IMR-90 (cell line): Measurements from ENCODE around the gene PAX8. TPM values are rescaled to one million over a fixed set of nuclear protein-coding genes. Genes with fewer than 3 reads are reported as not detected.
A peak's percentile ranks its signal among the peaks of the same experiment; 100 is the strongest.

ENCODE experiments used
- ATAC-seq: fragments of 200-7000 bp; cut with Tn5 transposase; 2 replicates; pipeline ENCODE4 v1.9.1; 2020; ENCODE audit warnings: low read depth, mild to moderate bottlenecking, moderate library complexity
- BruUV-seq: library from RNA; stranded (reverse); fragments of 400-500 nt; replicated peaks from 2 replicates; lab custom pipeline; 2021; lab: Mats Ljungman, UMichigan
- CTCF ChIA-PET: fragments of 300-600 bp; formaldehyde crosslinking; extraction: SDS; loops from one replicate; lab custom pipeline; 2021; ENCODE audit warnings: antibody characterized with exemption; lab: Yijun Ruan, JAX
- POLR2A ChIA-PET: fragments of 300-600 bp; sonication (Branson Sonifier 250); formaldehyde crosslinking; loops from one replicate; lab custom pipeline; 2022; ENCODE audit warnings: antibody characterized with exemption; ENCODE audit not compliant: unreplicated experiment; lab: Charles Lee
- DNase-seq: peaks from one replicate; pipeline ENCODE4 v3.0.0; 2013
- H2AFZ ChIP-seq: replicated peaks from 2 replicates; pipeline ENCODE3; 2013; ENCODE audit warnings: low read length, mild to moderate bottlenecking; ENCODE audit not compliant: poor library complexity
- H2AK5ac ChIP-seq: 2 replicates; pipeline ENCODE4 v1.6.1; 2013; ENCODE audit warnings: low read depth, low read length, inconsistent platforms
- H2AK9ac ChIP-seq: replicated peaks from 2 replicates; pipeline ENCODE3; 2013; ENCODE audit warnings: mild to moderate bottlenecking, low read depth, low read length, moderate library complexity; ENCODE audit not compliant: poor library complexity
- H2BK120ac ChIP-seq: 2 replicates; pipeline ENCODE4 v1.6.1; 2013; ENCODE audit warnings: low read depth, low read length, inconsistent platforms
- H2BK15ac ChIP-seq: 3 replicates; pipeline ENCODE4 v1.6.1; 2013; ENCODE audit warnings: low read depth, low read length, inconsistent platforms
- H2BK20ac ChIP-seq: 2 replicates; pipeline ENCODE4 v1.6.1; 2013; ENCODE audit warnings: low read depth, mild to moderate bottlenecking, inconsistent platforms, low read length, moderate library complexity
- H2BK5ac ChIP-seq: 2 replicates; pipeline ENCODE4 v1.6.1; 2013; ENCODE audit warnings: mild to moderate bottlenecking, low read depth, low read length, inconsistent platforms; ENCODE audit not compliant: poor library complexity, severe bottlenecking
- H3K14ac ChIP-seq: replicated peaks from 2 replicates; pipeline ENCODE4 v1.6.1; 2013; ENCODE audit warnings: low read depth, low read length, inconsistent platforms
- H3K18ac ChIP-seq: 2 replicates; pipeline ENCODE4 v1.6.1; 2013; ENCODE audit warnings: low read depth, low read length, control low read depth
- H3K23ac ChIP-seq: 2 replicates; pipeline ENCODE4 v1.6.1; 2013; ENCODE audit warnings: low read depth, low read length, inconsistent platforms
- H3K27ac ChIP-seq: 2 replicates; pipeline ENCODE4 v1.5.1; 2013; ENCODE audit warnings: mild to moderate bottlenecking, control low read depth, low read length; ENCODE audit not compliant: insufficient read depth
- H3K27me3 ChIP-seq: 2 replicates; pipeline ENCODE4 v1.6.1; 2013; ENCODE audit warnings: low read length; ENCODE audit not compliant: control insufficient read depth, insufficient read depth
- H3K36me3 ChIP-seq: 2 replicates; pipeline ENCODE4 v1.6.1; 2013; ENCODE audit warnings: low read length, mixed read lengths; ENCODE audit not compliant: control insufficient read depth, insufficient read depth
- H3K4ac ChIP-seq: 2 replicates; pipeline ENCODE4 v1.6.1; 2013; ENCODE audit warnings: low read depth, low read length, inconsistent platforms
- H3K4me1 ChIP-seq: 2 replicates; pipeline ENCODE4 v1.6.1; 2013; ENCODE audit warnings: low read length, mixed read lengths; ENCODE audit not compliant: control insufficient read depth, insufficient read depth
- H3K4me2 ChIP-seq: 2 replicates; pipeline ENCODE4 v1.6.1; 2013; ENCODE audit warnings: low read depth, mild to moderate bottlenecking, control low read depth, low read length, moderate library complexity
- H3K4me3 ChIP-seq: 2 replicates; pipeline ENCODE4 v1.5.1; 2013; ENCODE audit warnings: low read depth, mild to moderate bottlenecking, control low read depth, low read length, moderate library complexity; ENCODE audit not compliant: insufficient read depth
- H3K56ac ChIP-seq: 2 replicates; pipeline ENCODE4 v1.6.1; 2013; ENCODE audit warnings: low read length, inconsistent platforms; ENCODE audit not compliant: insufficient read depth; ENCODE audit errors: extremely low read depth
- H3K79me1 ChIP-seq, 2 experiments: 2 replicates each; pipeline ENCODE4 v1.6.1; 2013; ENCODE audit warnings: low read length in 2 of 2, inconsistent platforms in 1 of 2, low read depth in 1 of 2
- H3K9ac ChIP-seq: 2 replicates; pipeline ENCODE4 v1.6.1; 2013; ENCODE audit warnings: low read depth, low read length, control low read depth
- H3K9me1 ChIP-seq: 2 replicates; pipeline ENCODE4 v1.6.1; 2013; ENCODE audit warnings: low read length, inconsistent platforms; ENCODE audit not compliant: insufficient read depth
- H3K9me3 ChIP-seq: 2 replicates; pipeline ENCODE4 v1.6.1; 2013; ENCODE audit warnings: low read length; ENCODE audit not compliant: control insufficient read depth, insufficient read depth
- H4K20me1 ChIP-seq: 2 replicates; pipeline ENCODE4 v1.6.1; 2013; ENCODE audit warnings: low read length, inconsistent platforms; ENCODE audit not compliant: insufficient read depth
- H4K5ac ChIP-seq: 2 replicates; pipeline ENCODE4 v1.6.1; 2013; ENCODE audit warnings: mild to moderate bottlenecking, low read depth, low read length, control low read depth
- H4K8ac ChIP-seq, 2 experiments: 2 replicates each; pipeline ENCODE4 v1.6.1; 2013; ENCODE audit warnings: low read depth in 2 of 2, low read length in 2 of 2, control low read depth in 1 of 2, inconsistent platforms in 1 of 2
- H4K91ac ChIP-seq: 2 replicates; pipeline ENCODE4 v1.6.1; 2013; ENCODE audit warnings: low read depth, low read length, inconsistent platforms; ENCODE audit not compliant: insufficient read depth
- MAFK ChIP-seq: IDR thresholded peaks from 2 replicates; pipeline ENCODE4 v1.6.1; 2012; ENCODE audit warnings: low read depth, low read length, improper control_type of control experiment
- RCOR1 ChIP-seq: IDR thresholded peaks from 2 replicates; pipeline ENCODE4 v1.6.1; 2012; ENCODE audit warnings: mild to moderate bottlenecking, low read length, improper control_type of control experiment; ENCODE audit not compliant: insufficient replicate concordance
- WGBS, 2 experiments: methylation state at CpG; one replicate each; pipeline versions ENCODE4 v1.1.5 to v1.1.7; 2013; ENCODE audit warnings: missing lambda C conversion rate in 2 of 2; ENCODE audit not compliant: insufficient read length in 1 of 2; ENCODE audit errors: extremely low coverage in 2 of 2; 5-methylcytosine and 5-hydroxymethylcytosine counted together
- dilution Hi-C: fragments of 300-500 bp; cut with HindIII; formaldehyde crosslinking; loops from one replicate; pipeline ENCODE4 v1.14.3; 2018; ENCODE audit warnings: low sequenced_read_pairs; ENCODE audit not compliant: unreplicated experiment
- in situ Hi-C: fragments of 300-500 bp; cut with MboI; formaldehyde crosslinking; loops from 3 replicates; pipeline ENCODE4 v1.14.3; 2019; ENCODE audit warnings: low sequenced_read_pairs, inconsistent platforms, mixed read lengths
- intact Hi-C: fragments of 100-400 bp; cut with micrococcal nuclease; formaldehyde crosslinking; loops from 2 replicates; pipeline ENCODE4 v1.10.0; 2022
- polyA plus RNA-seq, 3 experiments: library from polyadenylated mRNA; depleted of rRNA; stranded (reverse); fragments of >200 nt; gene quantifications; 2 replicates each; pipeline ENCODE4 v1.2.3, GENCODE V29; 2012; ENCODE audit warnings: low replicate concordance in 1 of 3
- total RNA-seq: library from RNA; depleted of rRNA; stranded (reverse); fragments of >200 nt; gene quantifications from 2 replicates; pipeline ENCODE4 v1.2.3, GENCODE V29; 2012

The PAX8 gene
- total and polyA plus RNA-seq, 2 of the 4 experiments (the other 2 are of a cell fraction), result 0.18 to 1.5 TPM

GRCh38 chr2:113195923-113196501 lies 82.7 kb downstream of the PAX8 start:
- Histone ChIP-seq H2AFZ (no peak overlapping the region), H3K56ac (no peak overlapping the region), H3K27ac (no peak overlapping the region), H4K20me1 (no peaks in the 10 kb centered on the region), H4K5ac (no peak overlapping the region), H4K8ac (no peak overlapping the region), H2BK15ac (no peak overlapping the region), H3K4ac (no peak overlapping the region), H3K27me3 (peaks cover 29% of the 10 kb centered on the region), H3K18ac (no peak overlapping the region), H2AK9ac (no peak overlapping the region), H2AK5ac (no peak overlapping the region), H3K4me1 (no peaks in the 10 kb centered on the region), H3K9ac (no peak overlapping the region), H3K14ac (no peak overlapping the region), H4K91ac (no peak overlapping the region), H3K23ac (no peak overlapping the region), H3K9me1 (no peaks in the 10 kb centered on the region), H3K36me3 (no peaks in the 10 kb centered on the region), H2BK5ac (no peak overlapping the region), H3K4me2 (no peak overlapping the region), H3K4me3 (no peak overlapping the region), H3K79me1 (no peaks in the 10 kb centered on the region), H3K9me3 (no peaks in the 10 kb centered on the region), H2BK120ac (no peak overlapping the region), H2BK20ac (no peak overlapping the region)
- intact Hi-C loops (no loop called here), in situ Hi-C loops (no loop called here), dilution Hi-C loops (no loop called here)
- no TSS peak for BruUV-seq
- POLR2A ChIA-PET, result no interaction called here
- TF ChIP-seq RCOR1, result no peak
- peak; percentile 58 for TF ChIP-seq MAFK
- DNase-seq (no peak), ATAC-seq (no peak)
- CTCF ChIA-PET, result interaction anchor here (0.6 to 1.4 kb wide), 2 partner anchors 58 to 60 kb away, joined by 3 to 4 read pairs; no protein-coding TSS in a partner anchor
- 76% methylated on average over 5 of the region's 11 CpGs; no CpG with 5 or more reads in 1 of the 2 experiments for WGBS, 2 experiments
